GM21526 (cell line): ENCODE measurements around the gene TBX21.

Experiments
- ATAC-seq: cut with Tn5 transposase; IDR thresholded peaks from one replicate; pipeline ENCODE4 v1.9.1; 2021; ENCODE audit warnings: moderate library complexity; ENCODE audit not compliant: unreplicated experiment, low FRiP score

Gene TBX21

GRCh38 chr17:47733047-47733673 lies at the start of gene TBX21:
TBX21 (plus strand) TSS chr17:47733236; CDS start chr17:47733455, 219 bp downstream.
- peak; percentile 45 for ATAC-seq

- no peak for ATAC-seq
Observed at GRCh38 chr17:47684025-47684424, 49.0 kb upstream of the TBX21 start.

- no peak for ATAC-seq
Observed at GRCh38 chr17:47684535-47685193, 48.4 kb upstream of the TBX21 start.

- no peak for ATAC-seq
Observed at GRCh38 chr17:47685556-47686275, 47.3 kb upstream of the TBX21 start.

GRCh38 chr17:47686276-47686635 lies 46.8 kb upstream of the TBX21 start:
- ATAC-seq: no peak

- no peak for ATAC-seq
Observed at GRCh38 chr17:47686664-47687327, 46.2 kb upstream of the TBX21 start.

GRCh38 chr17:47687328-47687690 lies 45.7 kb upstream of the TBX21 start:
- no peak for ATAC-seq

- no peak for ATAC-seq
Observed at GRCh38 chr17:47687748-47688147, 45.3 kb upstream of the TBX21 start.

- no peak for ATAC-seq
Observed at GRCh38 chr17:47690121-47690520, 42.9 kb upstream of the TBX21 start.

GRCh38 chr17:47692137-47692894 lies 40.7 kb upstream of the TBX21 start:
- no peak for ATAC-seq

- ATAC-seq: no peak
Observed at GRCh38 chr17:47692895-47693730, 39.9 kb upstream of the TBX21 start.

- no peak for ATAC-seq
Observed at GRCh38 chr17:47693731-47694580, 39.1 kb upstream of the TBX21 start, which contains the start of gene TBKBP1. TBKBP1 (plus strand) TSS chr17:47694161; CDS start chr17:47696113, 1,952 bp downstream.

GRCh38 chr17:47694581-47695428 lies 38.2 kb upstream of the TBX21 start:
- no peak for ATAC-seq

- no peak for ATAC-seq
Observed at GRCh38 chr17:47695429-47696376, 37.3 kb upstream of the TBX21 start.

GRCh38 chr17:47696717-47697642 lies 36.1 kb upstream of the TBX21 start:
- no peak for ATAC-seq
